Ramos (cell line): ENCODE data around the gene AFF3.
"Not testable (repeated sequence)": the region's sequence is repeated elsewhere in the genome, so short reads cannot be mapped to it uniquely, and the experiment has no call there.

Source experiments
- in situ Hi-C: fragments of 300-500 bp; cut with MboI; formaldehyde crosslinking; loops from one replicate; pipeline ENCODE4 v1.14.3; 2022; ENCODE audit warnings: low sequenced_read_pairs; ENCODE audit not compliant: unreplicated experiment

AFF3 gene

DNA sequence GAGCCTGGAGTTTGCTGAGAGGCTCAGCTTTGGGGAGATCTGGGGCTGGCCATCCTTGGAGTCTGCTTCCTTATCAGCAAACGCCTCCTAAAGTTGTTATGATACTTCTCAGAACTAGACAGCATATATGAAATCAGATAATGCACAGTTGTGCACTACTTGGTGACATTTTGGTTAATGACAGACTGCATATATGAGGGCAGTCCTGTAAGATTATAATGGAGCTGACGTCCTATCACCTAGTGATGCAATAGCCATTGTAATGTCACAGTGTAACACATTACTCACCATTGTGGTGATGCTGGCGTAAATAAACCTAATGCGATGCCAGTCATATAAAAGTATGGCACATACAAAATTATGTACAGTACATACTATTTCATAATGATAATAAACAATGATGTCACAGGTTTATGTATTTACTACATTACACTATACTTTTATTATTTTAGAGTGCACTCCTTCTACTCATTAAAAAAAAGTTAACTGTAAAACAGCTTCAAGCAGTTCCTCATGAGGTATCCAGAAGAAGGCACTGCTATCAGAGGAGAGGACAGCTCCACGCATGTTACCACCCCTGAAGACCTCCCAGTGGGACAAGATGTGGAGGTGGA, 354.5 kb downstream of the AFF3 start:
- in situ Hi-C loops, result no loop called here

- in situ Hi-C loops, result no loop called here
Measured at GRCh38 chr2:99786636-99787390, 355.6 kb downstream of the AFF3 start.

GRCh38 chr2:99784946-99785345, 357.4 kb downstream of the AFF3 start:
- in situ Hi-C loops, result no loop called here

- in situ Hi-C loops, result no loop called here
Measured at GRCh38 chr2:99784282-99784681, 358.1 kb downstream of the AFF3 start.

DNA sequence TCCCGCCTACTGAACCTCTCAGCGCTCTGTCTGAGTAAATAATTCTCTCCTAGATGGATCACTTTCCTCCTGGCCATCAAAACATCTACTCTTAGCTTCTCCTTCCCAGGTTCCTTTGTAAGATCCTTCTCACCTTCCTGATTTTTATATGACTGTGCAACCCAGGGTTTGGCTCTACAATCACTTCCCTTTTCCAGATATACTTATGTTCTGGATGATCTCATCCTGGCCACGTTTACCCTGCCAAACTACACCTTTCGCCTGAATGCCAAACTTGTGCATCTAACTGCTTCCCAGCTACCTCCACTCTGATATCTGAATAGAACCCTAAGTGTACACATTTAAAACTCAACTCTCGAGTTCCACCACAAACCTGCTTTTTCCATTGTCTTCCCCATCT, 362.1 kb downstream of the AFF3 start:
- in situ Hi-C loops, result no loop called here

- in situ Hi-C loops, result no loop called here
Measured at GRCh38 chr2:99779276-99779675, 363.1 kb downstream of the AFF3 start.

DNA sequence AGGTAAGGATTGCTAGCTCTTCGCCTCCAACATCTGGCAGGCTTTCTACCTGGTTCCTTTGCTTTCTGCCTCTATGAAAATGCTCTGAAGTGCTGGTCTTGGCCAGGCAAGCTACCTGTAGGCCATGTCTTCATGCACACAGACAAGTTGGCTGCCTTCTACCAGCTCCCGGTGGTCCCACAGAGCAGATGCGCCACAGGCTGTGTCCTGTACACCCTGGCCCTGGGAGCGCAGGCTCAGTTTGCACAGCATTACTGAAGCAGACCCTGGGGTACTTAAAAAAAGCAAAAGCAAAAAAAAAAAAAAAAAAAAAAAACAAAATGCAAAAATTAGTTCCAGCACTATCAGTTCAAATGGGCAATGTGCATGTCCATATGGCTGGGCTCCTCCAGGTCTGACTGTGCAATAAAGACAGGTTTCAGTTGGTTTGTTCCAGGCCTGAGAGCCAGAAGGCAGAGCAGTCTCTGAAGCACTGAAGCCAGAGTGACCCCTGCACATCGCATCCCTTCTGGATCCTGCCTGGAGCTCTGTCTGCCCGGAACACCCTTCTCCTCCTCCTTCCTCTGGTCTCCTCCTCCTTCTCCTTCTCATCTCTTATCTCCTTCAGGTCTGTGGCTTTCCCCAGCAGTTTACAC, 364.6 kb downstream of the AFF3 start:
- in situ Hi-C loops, result no loop called here

DNA sequence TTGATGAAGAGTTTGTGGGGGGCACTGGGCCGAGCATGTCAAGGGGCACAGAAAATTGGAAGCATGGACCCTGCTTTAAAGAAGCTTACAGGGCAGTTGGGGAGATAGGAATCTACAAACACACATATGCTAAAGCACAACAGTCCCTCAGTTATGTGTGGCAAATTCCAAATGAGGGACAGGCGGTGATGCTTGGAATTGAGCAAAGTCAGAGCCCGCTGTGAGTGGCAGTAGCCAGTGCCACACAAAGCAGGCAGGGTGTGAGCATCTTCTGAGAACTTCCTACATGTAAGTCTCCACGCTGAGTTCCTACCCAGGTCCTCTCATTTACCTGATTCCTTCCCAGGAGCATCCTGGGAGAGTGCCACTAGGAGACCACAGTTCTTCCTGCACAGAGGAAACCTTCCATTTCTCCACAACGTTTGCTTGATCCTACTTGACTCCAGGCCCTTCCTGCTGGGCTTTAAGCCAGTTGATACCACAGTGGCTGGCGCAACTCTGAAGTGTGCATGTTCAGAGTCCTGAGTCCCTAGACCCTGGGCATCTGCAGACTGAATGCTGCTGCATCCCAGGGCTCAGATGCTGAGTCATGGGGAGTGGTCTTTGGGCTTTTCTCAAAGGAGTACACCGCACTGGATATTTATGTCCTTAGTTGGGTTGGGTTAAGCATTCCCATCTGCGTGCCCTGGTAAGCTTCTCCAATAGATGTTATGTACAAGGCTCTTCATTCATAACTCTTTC, 365.3 kb downstream of the AFF3 start:
- in situ Hi-C loops, result no loop called here

DNA sequence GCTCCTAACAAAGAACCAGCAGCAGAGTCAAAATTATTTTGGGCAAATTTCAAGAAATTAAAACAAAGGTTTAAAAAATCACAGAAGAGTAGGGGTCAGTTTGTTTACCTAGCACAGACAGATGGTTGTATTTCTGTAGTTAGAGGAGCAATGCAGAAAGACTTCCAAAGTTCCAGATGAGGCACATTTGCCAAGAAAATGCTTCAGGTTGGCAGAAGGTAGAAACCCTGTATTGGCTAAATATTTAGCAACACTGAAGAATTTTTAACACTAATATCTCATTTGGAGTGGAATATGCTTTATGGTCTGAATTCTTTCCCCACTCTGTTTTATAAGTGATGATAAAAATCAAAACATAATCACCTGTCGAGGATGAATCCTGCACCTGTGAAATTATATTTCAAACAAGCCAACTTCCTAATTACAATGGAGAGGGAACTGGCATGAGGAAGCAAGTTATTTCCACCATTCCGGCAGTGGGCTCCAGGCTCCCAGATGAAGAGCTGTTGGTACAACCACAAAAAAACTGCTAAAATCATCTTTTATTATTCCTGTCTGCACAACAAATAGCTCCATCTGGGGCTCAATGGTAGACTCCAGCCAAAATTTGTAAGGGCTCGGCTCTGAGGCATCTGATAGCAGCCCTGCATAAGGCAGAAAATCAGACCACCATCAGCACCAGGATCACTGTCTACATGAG, 366.0 kb downstream of the AFF3 start:
- in situ Hi-C loops, result no loop called here

DNA sequence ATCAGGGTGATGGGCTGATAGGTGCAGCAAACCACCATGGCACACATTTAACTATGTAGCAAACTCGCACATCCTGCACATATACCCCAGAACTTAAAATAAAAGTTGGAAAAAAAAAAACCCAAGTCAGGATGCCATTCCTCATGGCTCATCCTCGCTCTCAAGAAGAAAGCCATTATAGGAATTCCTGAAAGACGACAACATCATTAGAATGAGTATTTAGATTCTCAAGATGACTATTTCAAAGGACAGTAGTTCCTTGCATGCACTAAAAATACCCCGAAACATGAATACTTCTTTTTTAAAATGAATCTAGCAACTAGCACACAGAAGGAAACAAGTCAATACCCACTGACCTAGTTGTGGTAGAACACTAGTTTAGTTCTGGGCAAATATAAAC, 366.8 kb downstream of the AFF3 start:
- in situ Hi-C loops, result no loop called here

- in situ Hi-C loops, result not testable (repeated sequence)
Measured at GRCh38 chr2:99773642-99774041, 368.7 kb downstream of the AFF3 start.

DNA sequence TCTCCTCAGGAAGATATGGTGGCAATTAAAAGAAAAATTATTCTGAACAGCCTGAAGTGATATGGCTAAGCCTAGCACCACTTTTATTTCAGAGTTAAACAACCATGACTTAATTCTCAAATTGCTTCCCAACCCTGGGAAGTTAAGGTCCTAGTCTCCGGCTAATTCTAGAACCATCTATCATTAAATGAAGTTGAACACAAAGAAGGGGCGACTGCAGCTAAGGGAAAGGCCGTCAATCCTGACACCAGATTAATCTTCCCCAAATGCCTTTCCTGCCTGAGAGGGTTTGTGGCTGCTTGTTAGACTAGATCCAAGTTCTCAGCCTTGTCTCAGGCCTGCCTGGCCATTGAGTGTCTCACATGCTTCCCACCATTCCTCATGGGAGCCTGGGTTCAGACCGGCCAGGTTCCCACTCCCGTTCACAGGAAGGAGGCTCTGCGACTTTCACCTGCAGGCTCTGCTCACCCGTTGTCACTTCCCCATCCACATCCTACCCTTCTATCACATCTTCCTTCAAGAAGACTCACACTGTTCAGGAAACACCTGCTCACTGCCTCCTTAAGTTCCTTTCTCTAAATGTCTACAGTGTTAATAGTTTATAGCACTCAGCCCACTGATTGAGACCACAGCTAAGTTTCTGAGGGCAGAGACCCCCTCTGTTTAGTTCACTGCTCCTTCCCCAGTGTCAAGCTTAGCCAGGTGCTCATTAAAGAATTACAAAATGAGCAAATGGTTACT, 369.6 kb downstream of the AFF3 start:
- in situ Hi-C loops, result no loop called here

GRCh38 chr2:99771681-99772333, 370.6 kb downstream of the AFF3 start:
- in situ Hi-C loops, result no loop called here

DNA sequence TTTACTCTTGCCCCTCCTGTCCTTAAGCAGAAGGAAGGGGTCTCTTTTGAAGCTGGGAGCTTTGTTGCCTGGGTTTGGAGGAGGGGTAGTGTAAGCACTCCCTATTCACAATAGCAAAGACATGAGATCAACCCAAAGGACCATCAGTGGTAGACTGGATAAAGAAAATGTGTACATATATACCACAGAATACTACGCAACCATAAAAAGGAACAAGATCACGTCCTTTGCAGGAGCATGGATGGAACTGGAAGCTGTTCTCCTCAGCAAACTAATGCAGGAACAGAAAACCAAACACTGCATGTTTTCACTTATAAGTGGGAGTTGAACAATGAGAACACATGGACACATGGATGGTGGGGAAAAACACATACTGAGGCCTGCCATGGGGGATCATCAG, 371.5 kb downstream of the AFF3 start:
- in situ Hi-C loops, result no loop called here

- in situ Hi-C loops, result no loop called here
Measured at GRCh38 chr2:99765731-99766318, 376.6 kb downstream of the AFF3 start.

DNA sequence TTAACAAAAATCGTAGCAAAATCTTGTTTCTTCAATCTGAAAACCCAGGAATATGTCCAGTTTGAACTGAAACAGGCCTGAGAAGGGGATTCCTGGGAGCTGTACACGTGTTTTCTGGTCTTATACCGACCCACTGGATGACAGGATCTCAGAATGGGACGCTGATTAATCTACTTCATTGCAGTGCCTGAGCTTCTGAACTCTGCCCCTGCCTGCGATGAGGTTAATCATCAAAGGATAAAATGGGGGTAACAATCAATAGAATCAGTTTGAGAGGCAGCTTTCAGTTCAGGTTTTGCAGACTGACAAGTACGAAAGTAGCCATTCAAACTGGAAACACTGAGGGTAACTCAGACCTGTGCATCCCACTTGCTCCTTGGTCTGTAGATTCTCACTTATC, 378.6 kb downstream of the AFF3 start:
- in situ Hi-C loops, result no loop called here

- in situ Hi-C loops, result no loop called here
Measured at GRCh38 chr2:99762714-99763113, 379.7 kb downstream of the AFF3 start.

DNA sequence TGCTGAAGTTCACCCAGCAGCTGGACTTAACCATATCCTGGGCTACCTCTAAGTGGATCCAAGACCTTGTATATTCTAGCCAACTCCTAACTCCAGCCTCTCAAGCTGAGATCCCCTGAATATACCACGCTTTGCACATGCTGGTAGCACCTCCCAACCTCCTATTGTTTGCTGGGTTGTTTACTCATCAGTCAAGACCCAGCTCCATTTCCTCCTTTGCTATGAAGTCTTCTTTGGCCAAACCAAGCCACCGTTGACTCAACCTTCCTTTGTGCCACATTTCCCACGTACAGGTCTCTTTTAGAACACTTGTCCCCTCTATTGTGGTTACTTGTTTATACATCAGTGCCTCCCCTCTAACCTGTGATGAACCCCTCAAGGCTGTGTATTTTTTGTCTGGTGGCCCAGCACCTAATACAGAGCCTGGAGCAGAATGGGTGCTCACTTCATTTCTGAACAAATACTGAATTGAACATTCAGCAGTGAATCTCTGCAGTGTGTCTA, 384.7 kb downstream of the AFF3 start:
- in situ Hi-C loops, result no loop called here

- in situ Hi-C loops, result no loop called here
Measured at GRCh38 chr2:99756059-99756458, 386.3 kb downstream of the AFF3 start.
